Glomerular endothelial cell (primary cell): Measurements from ENCODE around the gene POU2F3. TPM values are rescaled to one million over a fixed set of nuclear protein-coding genes. Genes with fewer than 3 reads are reported as not detected.

Source experiments
- DNase-seq: peaks from one replicate; pipeline ENCODE4 v3.0.0-alpha.2; 2011; ENCODE audit warnings: low read depth, low spot score; ENCODE audit errors: extremely low read depth
- total RNA-seq: library from RNA; depleted of rRNA; stranded (reverse); fragments of >200 nt; gene quantifications from 2 replicates; pipeline ENCODE4 v1.2.3, GENCODE V29; 2015

POU2F3 gene
- total RNA-seq, result 2.2 TPM in 1 of 2 replicates, not detected in the other

DNA sequence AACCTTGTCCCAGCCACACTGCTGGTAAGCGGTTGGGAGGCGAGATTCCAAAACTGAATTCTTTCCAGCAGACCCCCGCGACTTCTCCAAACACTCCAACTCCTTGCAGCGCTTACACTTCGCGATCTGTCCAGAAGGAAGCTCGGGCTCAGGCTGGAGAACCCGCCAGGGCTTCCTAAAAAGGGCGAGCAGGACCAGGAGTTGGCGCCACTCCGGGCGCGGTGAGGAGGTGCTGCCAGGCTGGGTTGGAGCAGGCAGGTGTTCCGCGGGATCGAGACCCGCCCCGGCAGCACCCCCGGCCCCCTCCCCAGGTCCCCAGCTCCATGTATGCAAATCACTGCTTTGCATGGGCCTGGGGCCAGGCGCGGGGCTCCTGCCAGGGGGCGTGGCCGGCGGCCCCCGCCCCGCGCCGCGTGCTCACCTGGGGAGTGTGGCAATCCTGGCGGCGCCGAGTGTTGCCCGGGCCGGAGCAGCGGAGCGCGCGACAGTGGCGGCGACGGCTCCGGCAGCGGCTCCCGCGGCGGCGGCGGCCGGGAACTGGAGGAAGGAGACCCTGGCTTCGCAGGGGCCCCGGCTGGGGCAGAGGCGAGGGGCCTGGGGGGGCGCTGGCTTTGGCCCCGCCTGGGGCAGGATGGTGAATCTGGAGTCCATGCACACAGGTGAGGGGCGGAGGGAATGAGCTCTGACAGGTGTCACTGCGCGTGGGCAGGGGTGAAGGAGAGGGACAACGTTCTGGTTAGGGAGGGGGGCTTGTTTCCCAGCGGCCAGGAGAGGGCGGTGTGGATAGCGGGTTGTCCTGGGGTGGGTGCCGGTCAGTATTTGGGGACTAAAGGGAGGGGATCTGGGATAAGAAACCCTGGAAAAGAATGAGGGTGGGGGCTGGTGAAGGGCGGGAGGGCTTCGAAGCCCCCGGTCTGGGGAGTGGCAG lies at the start of gene POU2F3:
TSS of gene POU2F3 (plus strand) at position 428 of the 928 bp plus-strand sequence. CDS start at position 632, 204 bp downstream.
- no peak for DNase-seq

DNA sequence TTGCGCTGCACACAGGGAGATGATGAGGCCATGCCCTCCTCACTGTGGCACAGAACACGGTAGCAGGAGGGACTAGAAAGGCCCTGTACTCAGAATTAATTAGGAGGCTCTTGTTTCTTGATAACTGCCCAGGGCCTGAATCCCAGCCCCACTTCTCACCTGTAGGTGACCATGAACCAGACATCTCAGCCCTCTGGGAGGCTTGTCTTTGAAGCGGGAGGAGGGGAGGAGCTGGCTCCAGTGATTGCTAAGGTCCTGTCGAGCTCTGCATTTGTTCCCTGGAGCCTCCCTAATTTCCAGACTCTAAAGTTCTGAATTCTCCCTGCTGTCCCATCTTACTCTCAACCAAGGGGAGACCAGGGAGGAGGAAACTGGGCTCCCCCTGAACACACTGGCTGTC lies 48.9 kb upstream of the POU2F3 start:
- DNase-seq, result no peak

DNA sequence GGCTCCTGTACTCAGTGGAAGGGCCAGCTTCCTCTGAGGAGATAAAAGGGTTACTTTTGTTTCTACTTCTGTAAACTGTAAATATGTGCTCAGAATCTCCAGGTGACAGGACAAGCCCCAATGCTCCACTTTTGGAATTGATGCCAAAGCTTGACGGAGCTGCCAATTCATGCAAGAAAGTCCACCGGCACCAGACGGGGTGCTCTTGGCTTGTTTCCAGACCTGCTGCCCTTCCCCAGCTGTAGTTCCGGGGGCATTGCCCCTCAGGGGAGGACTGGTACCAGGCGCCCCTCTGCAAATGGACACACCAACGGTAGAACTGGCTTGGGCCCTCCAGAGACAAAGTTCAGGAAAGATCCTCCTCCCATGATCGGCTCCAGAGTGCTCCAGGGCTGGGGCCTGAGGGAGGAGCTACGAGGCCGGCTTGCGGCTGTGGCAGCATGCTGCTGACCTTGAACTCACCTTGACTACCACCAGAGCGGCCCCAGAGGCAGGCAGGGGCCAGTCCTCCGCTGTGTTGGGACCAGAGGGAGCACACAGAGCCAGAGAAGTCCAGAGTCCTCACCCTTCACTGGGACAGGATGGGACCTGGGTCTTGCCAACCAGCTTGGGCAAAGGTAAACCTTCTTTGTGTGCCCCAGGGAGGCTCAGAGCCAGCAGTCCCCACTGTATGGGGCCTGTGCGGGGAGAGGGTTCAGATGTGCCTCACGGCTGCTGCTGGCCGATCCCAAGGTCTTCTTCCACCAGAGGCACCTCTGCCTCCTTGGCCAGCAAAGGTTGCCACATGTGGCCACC lies 46.9 kb upstream of the POU2F3 start:
- no peak for DNase-seq

DNA sequence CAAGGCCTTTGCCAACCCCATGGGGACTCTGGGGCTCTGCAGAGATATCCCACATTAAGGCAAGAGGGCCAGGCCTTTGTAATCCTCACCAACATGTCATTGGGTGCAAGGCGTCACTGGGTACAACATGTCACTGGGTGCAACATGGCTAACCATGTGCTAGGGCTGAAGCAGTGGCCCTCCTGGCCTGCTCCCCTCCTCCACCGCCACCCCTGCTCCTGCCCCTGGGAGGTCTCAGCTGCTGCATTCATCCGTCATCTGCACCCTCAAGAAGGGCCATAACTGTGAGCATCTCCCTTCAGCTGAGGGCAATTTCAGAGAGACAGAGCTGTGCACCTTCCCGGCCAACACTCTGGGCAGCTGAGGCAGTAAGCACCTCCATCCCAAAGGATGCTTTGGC lies 45.8 kb upstream of the POU2F3 start:
- no peak for DNase-seq

DNA sequence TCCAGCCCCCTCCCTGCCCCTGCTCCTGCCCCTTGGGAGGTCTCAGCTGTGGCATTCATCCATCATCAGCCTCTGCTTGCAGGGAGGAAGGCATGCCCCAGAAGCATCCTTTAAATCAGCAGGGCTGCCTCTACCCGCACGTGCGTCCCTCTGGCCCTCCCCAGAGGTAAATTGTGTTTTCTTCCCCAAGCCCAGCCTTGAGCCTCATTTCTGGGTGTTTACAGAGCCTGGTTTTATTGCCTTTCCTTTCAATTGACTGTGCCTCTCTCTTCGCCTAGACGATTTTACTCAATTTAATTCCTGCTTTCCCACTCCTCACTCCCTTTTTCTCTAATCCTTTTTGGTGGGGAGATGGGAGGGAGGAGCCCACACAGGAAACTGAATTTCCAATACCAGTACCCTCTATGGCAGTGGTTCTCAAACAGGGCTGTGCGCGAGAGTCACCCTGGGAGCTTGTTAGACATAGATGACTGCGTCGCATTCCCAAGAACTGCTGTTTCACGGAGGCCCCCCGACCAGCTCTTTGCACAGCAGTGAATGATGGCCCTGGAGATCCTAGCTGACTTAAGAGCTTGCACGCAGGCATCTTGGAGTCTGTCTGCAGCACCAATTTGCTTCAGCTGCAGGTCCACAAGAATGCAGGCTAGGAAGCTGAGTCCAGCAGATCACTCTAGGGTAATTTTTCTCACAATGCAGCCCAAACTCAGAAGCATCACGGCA lies 44.2 kb upstream of the POU2F3 start:
- DNase-seq, result no peak

DNA sequence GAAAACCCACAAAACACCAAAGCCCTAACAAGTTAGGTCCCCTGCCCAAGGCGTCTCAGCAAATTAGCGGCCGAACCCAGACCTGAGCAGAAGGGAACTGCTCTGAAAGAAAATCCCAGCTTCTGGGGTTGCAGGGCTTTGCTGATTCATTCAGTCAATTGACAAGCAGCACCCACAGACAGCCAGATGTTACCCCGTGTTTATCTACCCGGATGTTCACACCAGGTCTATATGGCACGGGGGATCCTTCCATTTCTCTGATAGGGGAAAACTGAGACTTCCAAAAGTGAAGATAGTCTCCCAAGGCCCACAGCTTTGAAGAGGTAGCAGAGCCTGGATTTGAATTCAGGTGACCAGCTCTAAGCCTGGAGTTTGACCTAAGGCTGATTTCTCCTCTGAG lies 43.1 kb upstream of the POU2F3 start:
- DNase-seq, result no peak

DNA sequence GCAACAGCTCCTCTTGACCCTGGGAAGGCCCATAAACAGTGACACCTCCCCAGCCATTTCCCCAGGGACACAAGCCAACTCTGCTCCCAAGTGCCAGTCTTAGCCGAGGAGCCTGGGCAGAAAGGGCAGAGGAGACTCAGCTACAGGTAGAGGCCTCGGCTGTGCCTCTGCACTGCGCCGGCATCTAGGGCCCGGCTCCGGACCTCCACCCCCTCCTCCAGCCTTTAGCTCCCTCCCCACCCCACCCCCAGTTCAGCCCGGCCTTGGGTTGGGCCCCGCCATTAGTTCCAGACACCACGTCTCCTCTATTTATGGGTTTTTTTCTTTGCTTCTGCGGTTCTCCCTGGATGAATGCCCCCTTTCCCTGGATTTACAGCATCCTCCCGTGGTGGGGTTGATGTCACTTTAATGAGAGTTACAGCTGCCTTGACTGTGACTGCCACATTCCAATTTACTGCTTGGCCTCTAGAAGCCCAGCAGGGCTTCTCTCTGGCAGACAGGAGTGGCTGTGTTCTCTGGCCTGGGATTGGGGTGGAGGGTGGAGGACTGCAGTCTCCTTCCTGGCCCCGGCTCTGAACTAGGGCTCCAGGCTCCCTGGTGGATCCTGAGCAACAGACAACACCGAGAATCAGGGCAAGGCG lies 42.6 kb upstream of the POU2F3 start:
- DNase-seq, result no peak

DNA sequence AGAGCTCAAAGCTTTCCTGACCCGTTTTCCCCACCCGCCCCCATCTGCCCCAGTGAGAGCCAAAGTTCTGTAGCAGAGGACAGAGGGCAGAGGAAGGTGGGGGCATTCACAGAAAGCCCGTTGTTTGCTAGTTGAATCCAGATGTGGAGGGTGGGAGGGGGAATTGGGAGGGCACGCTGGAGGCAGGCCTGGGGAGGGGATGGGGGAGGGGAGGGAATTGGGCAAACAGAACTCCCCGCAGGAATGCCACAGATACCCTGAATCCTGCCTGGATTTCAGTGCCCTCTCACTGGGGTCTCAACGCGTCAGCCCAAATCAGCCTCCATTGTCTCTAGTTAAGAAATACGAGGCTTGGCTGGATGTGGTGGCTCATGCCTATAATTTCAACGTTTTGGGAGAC lies 42.0 kb upstream of the POU2F3 start:
- DNase-seq, result no peak

DNA sequence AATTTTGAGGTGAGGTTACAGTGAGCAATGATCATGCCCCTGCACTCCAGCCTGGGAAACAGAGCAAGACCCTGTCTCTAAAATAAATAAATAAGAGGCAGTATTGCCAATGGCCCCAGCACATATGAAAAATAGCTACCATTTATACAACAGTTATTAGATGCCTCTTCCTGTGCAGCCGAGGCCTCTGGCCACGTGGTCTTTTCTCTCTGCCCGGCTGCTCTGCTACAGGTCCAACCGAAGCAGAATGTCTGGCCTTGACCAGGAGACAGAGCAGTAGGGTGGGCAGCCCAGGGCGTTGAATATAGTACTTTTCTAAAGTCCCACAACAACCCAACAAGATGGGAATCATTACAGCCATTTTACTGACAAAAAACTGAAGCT lies 41.5 kb upstream of the POU2F3 start:
- DNase-seq, result no peak

DNA sequence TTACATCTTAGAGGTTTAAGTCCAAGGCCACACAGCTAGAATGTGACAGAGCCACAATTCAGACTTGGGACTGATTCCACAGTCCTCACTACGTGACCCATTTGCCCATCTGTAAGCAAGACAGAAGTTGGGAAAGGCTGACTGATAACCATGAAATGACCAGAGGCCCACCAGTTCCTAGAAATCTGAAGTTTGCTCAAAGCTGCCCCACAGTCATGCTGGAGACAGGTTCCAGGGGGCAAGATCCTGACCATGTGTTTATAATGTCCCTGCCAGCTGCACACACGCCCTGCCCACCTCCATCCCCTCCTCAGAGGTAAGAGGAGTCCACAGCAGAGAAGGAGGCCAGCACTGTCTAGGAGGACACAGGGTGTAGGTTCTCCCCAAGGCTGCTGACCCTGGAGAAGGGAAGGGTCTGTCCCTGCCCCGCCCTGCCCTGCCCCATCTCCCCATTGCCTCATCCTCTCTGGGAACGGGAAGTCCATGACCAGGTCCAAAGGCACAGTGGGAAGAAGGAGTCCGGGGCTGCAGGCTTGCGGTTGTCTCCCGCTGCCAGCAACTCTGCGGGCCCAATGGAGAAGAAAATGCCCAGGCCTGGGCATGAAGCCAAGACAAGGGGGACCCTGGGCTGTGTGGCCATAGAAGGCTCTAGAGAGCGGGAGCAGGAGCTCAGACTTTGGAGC lies 41.0 kb upstream of the POU2F3 start:
- DNase-seq, result no peak

DNA sequence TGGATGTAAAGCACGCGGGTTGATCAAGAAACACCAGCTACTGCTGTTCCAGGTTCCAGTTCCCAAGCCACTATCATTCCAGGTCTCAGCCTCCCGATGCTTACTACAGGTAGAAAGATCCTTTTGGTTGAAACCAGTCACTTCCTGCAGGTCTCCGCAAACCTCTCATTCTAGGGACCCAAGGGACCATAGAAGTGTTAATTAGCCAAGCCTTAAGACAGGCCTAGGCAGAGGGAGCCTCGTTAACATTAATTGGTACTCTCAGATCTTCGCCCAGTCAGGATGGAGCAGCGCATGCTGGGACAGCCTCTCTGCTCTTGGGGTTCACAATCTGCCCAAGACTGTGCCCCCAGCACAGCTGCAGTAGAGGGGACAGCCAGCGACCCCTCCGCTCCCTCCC lies 40.3 kb upstream of the POU2F3 start:
- DNase-seq, result no peak

DNA sequence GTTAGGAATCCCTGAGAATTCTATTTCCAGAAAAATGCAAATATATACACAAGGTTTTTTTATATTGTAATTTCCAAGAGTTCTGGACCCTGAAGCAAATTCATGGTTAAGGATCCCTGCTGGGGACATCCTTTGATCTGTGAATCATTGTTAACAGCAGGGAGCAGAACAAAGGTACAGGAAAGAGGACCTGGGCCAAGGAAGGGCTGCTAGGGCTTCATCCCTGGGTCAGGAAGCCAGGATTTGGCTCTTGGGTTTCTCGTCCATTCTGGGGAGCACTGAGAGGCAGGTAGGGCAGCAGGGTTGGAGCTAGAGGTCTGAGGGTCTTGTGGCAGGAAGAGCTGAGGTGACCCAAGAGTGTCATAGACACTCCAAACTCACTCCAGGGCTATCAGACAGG lies 39.3 kb upstream of the POU2F3 start:
- DNase-seq, result no peak

DNA sequence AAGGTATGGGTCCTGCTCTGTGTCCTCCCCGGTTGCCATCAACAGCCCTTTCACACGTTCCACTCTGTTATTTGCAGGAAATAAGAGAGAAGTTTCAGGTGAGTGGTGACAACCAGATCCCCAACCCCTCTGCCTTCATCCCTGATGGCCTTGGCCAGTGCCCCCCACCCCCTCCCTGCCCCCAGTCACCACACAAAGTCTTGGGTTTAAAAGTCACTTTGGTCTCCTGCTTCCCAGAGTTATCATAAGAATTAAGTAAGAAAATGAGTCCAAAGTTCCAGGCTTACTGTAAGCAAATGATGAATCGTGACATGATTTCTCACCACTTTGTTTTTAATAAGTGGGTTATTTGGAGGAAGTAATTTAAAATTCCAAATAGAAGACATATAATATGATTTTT lies 38.3 kb upstream of the POU2F3 start:
- DNase-seq, result no peak

DNA sequence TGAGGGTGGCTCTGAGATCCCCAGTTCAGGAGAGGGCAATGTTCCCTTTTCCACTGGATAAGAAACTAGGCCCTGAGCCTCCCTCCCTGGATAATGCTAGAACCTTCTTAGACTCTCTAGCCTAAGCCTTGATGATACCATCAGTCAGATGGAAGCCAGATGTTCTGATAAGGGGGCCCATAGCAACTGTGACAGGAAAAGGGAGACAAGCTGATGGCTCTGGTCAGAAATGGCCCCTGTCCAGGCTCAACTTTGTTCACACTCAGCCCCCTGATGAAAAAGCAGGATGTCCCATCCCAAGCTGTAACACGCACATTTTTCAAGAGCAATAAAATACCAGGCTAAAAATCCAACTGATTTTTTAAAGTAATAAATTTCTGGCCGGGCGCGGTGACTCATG lies 36.3 kb upstream of the POU2F3 start:
- DNase-seq, result no peak

DNA sequence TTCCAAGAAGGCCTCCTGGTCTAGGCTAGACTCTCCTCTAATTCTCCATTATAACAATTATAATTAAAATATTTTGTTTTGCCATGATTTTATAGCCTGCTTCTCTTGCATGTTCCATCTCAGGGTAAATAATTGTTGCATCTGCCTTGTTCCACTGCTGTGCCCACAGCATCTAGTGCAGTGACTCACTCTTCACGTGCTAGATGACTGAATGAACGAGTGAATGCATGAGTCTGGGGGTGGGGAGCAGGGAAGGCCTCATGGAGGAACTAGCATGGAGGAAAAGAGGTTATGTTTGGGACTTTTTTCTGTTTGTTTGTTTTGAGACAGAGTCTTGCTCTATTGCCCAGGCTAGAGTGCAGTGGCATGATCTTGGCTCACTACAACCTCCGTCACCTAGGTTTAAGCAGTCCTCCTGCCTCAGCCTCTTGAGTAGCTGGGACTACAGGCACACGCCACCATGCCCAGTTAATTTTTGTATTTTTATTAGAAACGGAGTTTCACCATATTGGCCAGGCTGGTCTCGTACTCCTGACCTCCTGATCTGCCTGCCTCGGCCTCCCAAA lies 34.3 kb upstream of the POU2F3 start:
- DNase-seq, result no peak

DNA sequence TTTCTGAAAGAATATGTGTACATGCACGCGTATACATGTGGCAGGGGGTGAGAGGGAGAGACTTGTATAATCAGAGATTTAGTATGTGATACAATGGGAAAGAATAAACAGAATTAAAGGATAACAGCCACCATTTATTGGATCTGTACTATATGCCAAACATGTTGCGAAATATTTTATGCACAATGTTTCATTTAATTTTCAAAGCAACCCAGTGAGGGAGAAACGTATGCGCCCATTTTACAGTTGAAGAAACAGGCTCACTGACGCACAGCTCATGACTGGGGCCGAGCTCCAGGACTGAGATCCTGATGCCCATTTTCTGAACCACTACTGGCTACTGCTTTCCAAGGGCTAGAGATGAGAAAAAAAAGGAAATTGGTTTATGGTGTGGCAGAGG lies 32.4 kb upstream of the POU2F3 start:
- no peak for DNase-seq

DNA sequence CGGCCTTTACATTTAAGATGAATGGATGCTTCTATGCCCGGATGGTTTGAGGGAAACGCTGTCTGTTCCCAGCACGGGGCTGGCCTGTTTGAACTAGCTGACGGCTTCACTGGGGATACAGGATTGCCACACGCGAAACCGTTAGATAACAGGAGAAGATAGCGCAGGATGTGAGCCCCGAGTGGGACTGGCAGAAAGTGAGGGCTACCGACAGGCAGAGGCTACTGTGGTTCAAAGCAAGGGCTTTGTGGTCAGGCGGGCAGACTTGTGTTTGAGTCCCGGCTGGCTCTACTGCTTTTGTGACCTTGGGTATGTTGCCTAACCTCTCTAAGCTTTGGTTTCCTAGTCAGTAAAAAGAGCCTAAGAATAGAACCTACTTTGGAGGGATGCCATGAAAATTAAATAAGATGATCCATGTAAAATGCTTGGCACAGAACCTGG lies 31.9 kb upstream of the POU2F3 start:
- no peak for DNase-seq

DNA sequence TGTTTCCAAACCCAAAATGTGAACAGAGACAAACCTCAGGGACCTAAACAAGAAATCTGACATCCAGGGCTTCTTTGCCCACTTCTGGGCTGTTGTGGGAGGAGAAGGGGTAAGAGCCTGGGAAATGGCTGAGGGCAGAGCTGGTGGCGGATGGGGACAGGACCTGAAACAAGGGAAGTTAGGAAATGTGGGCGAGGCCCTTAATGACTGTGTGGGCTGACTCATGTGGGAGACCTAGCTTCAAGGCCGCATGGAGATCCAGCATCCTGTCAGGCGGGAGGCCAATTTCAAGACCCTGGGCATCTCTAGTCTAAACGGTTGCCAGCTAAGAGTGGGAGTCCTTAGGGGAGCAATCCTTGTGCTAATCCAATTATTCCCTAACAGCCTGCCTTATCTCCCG lies 31.2 kb upstream of the POU2F3 start:
- no peak for DNase-seq

DNA sequence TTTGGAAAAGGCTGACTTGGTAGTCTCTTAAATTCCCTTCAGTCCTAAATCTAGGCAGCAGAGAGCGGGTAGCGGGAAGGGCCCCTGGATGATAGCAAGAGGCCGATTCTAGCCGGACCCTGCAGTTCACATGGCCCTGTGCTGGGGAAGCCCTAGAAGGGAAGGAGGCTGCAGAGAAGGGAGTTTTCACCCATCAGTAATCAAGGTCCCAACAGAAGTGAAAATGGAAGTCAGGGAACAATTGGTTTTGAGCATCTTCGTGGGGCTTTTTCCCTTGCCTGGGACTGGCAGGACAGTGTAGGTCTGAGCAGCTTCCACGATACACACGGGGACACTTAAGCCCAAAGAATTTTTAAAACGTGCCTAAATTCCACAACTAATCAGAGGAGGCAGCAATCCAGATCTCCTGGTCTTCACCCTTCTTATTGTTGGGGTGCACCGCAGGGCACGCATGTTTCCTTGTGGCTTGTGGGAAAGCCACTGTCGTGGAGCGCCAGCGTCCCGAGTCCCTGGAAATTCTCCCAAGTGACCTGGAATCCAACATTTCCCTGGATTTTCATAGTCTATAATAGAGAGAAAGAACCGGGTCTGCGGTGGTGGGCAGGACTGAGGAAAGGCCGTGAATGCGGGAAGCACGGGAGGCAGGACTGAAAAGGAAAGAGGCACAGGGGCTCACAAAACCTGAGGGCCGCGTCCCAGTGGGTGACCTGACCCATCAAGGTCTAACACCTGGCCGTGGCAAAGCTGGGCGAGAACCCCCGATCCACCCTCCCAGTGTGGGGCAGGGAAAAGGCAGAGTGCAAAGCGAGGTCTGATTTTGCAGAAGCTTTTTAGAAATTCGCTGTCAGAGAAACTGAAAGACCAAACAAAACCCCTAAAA lies 30.0 kb upstream of the POU2F3 start:
- no peak for DNase-seq
